Measurements from ENCODE around the gene BCAS3.

BCAS3 gene

DNA sequence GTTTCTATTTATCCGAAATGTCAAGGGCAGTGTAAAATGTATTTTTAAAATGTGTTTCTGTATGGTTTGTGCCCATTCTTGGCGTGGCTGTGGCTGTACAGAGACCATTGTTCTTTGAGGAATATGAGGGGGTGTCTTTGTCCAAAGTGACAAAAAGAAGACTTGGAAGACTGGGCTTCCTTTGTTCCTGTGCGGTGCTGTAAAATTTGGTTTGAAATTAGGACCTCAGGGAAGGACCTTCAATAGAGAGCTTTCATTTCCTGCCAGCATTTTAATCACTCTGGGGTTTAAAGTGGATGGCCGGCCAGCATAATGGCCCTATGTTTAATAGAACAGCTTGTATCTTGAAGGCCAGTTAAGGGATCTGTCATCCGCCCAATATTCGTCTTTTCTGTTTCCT lies 531.9 kb downstream of the BCAS3 start:
- DNase-seq, result no peak

DNA sequence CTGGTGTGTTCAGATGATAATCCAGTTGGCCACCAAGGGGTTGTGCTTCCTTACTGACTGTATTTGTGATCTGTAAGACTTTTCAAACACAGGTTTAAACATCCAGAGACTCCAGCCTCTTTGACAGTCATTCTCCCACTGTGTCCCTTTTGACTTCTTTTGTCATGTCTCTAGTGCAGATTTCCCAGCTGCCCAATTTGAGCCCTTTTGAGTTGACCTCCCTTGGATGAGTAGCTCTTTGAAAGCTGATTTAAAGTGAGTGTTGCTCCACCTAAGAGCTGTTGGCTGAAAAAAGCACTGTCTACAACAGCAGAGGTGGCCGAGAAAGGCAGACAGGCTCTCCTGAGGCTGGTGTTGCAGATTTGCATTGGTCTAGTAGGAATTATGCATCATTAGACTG lies 533.6 kb downstream of the BCAS3 start:
- no peak for DNase-seq

DNA sequence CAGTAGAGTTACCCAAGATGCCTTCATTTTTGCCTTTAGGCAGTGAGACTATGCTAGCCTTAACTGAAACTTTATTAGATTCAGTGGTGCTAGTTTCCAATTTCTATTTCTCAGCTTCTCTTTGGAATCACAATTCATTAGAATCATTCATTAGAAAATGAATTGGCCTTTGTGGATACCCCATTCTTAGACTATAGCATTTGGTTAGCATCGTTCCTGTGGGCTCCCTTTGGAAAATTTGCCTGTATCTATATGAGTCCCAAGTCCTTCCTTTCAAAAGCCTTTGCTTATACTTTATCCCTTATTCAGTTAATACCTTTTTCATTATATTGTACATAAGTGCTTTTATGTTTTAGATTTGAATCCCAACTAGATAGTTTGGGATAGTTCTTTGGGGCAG lies 535.0 kb downstream of the BCAS3 start:
- DNase-seq, result no peak

DNA sequence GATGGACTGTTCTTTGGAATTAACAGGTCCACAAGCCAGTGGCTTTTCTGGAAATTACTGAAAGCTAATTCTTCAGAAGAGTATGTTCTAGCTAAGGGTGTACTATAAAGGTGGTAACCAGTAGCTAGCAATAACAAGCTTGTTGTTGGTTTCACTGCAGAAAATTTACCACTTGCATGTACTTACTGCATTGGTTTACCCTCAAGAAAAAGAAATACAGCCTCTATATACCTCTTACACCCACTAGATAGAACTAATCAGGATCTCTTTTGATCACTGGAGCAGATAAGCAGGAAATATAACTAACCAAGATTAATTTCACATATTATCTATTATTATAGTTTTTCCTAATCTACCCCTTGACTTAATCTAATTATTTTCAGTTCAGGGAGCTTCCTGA lies 537.1 kb downstream of the BCAS3 start:
- DNase-seq, result no peak

DNA sequence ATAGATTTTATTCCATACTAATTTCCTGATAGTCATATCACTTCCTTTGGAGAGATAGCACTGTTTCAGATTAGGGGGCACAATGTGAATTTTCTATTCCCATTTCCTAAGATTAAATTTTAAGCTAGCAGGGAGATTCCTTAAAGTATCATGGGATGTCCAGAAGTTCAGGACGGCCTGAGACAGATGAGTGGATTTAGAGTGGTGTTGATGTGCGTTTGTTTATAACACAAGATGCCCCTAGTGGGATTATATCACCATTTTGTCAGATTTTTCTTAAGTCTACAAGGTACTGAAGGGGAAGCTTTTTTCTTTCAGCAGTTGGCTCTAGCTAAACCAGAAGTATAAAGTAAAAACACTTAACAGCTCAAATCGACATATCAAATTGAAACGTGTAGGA lies 538.4 kb downstream of the BCAS3 start:
- DNase-seq, result no peak

DNA sequence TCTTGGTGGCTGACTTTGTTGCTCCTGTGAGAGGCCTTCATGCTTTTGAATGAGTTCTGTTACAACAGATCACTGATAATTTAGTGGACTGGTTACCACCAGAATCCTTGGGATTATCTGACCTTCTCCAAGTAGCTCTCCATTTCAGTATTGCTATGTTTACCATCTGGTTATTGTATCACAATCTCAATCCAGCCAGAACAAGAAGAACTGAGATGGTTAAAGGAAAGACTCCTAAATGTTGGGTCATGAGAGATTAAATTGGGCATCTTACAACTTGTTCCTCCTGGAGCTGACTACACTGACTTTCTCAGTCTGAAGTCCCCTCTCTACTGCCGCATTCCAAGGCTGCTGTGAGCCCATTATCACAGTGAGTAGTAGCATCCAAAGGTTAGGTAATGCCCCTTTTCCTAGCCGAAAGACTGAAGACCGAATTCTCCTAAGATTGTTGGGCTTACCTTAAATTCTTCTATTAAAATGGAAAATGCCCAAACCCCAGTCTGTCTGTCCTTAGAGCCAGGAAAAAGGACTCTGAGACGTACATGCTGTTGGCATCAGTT lies 540.3 kb downstream of the BCAS3 start:
- no peak for DNase-seq

DNA sequence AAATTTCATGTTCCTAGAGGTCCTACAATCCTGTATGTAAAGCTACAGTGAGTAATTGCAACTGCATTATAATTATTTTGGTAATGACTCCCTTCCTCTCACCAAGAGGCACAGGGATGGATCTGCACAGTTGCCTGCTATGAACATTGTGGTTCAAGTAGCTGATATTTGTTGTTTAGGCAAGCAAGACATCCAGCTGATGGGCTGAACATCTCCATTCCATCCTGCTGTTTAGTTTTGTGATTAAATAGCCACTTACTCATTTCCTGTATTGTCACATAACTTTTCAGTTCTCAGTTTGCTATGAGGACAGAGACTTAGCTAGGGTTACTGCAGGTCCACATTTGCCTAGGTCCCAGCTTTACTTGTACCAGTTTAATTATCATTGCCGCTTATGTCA lies 540.8 kb downstream of the BCAS3 start:
- no peak for DNase-seq

DNA sequence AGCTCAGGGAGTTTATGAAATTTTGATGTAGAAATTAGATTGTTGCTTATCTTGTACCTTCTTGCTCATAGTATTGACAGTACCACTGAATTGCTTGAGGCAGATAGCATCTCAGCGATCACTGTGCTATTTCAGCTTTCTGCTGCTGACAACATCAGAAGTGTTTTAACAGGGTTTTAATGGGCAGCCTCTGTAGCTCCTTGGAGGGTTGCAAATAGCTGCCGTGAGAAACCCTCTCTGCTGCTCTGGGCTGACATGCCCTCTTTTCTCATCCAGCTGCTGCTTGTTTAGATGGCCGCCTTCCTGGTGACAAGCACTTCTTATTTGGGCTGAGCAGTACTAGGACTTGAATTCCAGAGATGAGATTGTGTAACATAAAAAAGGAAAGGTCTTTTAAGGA lies 541.8 kb downstream of the BCAS3 start:
- DNase-seq, result no peak

DNA sequence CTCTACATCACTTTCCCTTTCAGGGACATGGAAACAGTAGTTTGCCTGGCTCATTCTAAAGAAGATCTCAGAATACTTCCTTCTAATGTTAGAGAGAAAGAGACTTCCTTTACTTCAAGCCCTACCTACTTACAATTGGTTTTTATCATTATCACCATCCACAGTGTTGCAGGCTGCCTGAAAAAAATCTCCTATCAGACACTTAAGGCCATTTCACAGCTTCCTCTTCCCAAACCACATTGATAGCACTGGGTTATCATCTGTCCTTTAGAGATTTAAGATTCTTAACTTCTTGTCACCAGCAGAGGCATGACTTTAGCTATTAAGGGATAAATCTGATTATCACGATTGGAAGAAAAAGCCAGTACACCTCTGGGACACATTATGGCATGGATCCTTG lies 543.5 kb downstream of the BCAS3 start:
- DNase-seq, result no peak

DNA sequence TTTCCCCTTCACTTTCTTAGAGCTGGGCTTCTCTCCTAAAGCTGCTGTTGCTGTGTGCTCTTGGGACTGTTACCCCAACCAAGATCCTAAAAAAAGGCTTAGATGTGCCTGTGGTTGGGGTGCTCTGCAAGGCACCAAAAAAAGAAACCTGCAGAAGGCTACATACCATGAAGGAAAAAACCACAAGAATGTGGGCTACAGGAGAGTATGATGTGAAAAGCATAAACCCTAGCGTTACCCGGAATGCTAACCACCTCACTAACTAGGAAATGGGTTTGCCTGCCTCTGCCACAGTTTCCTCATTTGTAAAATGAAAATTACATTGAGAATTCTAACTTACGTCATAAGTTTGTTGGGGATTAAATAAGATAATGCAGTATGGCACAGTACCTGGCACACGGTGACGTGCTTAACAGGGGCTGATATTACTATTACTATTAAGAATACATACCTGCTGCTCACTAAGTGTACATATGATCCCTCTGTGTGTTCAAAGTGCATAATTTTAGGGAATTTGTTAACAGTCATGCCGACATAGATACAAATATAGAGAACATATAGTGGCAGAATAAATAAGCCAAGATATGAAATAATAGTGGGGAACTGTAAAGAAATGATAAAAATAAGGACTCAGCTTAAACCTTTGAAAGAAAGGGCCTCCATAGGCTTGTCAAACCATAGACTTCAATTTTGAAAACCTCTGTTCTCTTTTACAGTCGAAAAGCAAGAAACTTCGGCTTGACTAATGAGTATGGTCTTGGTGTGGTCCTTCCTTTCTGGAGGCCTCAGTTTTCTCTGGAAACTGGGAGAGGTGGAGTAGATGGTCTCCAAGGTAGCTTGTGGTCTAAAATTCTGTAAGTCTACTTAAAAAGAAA lies 544.2 kb downstream of the BCAS3 start:
- DNase-seq, result no peak

DNA sequence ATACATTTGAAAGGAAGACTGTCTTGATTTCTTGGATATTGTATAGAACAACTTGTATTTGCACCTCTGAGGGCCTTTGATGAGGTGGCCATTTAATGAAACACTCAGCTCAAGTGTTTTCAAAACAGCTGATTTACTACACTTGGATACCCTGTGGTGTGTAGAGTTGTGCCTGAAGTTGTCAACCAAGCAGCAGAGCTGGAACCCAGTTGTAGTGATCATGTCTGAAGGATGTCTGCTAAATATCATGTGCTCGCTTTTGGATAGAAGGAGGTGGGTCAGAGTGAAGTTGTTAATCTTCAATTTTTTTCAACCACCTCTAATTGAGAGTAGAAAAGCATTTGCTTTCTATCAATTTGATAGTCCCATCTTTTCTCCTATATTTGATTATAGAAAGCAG lies 546.1 kb downstream of the BCAS3 start:
- no peak for DNase-seq

DNA sequence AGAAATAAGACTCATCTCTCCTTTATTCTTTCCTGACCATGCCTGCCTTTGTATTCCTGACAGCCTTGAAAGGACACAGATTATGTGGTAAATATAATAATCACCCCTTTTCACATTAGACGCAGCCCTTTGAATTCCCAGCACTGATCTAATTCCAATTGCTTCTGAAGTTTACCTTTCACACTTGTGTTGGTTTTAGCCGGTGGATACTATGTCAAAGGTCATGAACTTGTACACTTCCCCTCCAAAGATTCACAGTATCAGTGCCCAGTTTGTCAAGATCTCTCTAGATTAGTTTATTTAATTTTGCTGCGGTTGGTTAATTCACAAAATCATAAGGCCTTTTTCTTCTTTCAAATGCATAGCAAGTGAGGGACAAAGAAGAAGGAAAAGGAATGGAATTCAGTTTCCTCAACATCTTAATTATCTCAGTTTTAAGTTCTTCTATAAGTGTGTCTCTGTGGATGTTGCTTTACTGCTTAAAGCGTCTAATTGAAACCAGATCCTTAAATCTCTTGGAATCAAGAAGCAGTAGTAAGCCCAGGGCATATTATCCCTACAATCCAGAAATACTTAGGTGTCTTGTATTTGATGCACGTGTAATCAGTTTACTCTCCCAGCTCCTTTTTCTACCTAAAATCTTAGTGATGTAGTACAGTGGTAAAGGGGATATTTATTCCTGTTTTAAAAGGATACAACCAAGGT lies 547.7 kb downstream of the BCAS3 start:
- DNase-seq, result no peak

DNA sequence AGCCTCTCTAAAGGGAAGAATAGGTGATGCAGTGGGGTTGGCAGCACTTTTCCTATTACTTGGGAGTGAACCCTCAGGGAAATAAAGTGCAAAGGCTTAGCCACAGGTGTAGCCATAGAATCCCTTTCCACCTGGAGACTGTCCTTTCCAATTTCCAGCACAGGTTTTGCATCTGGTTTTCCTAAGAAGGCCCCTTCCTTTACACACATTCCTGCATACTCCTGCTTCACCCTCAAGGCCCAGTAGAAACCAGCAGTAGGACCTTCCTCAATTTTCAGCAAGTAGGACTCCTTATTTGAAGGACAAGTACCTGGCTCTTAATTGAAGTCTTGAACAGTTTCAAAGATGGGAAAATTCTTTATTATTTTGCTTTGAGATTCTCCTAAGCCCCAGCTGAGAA lies 550.2 kb downstream of the BCAS3 start:
- DNase-seq, result no peak

DNA sequence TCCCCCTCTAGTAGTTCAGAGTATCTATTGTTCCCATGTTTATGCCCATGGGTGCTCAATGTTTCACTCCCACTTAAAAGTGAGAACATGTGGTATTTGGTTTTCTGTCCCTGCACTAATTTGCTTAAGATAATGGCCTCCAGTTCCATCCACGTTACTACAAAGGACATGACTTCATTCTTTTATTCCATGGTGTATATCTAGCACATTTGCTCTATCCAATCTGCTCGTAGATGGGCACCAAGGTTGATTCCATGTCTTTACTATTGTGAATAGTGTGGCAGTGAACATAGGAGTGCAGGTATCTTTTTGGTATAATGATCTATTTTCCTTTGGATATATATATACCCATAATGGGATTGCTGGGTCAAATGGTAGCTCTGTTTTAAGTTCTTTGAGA lies 552.8 kb downstream of the BCAS3 start:
- no peak for DNase-seq

DNA sequence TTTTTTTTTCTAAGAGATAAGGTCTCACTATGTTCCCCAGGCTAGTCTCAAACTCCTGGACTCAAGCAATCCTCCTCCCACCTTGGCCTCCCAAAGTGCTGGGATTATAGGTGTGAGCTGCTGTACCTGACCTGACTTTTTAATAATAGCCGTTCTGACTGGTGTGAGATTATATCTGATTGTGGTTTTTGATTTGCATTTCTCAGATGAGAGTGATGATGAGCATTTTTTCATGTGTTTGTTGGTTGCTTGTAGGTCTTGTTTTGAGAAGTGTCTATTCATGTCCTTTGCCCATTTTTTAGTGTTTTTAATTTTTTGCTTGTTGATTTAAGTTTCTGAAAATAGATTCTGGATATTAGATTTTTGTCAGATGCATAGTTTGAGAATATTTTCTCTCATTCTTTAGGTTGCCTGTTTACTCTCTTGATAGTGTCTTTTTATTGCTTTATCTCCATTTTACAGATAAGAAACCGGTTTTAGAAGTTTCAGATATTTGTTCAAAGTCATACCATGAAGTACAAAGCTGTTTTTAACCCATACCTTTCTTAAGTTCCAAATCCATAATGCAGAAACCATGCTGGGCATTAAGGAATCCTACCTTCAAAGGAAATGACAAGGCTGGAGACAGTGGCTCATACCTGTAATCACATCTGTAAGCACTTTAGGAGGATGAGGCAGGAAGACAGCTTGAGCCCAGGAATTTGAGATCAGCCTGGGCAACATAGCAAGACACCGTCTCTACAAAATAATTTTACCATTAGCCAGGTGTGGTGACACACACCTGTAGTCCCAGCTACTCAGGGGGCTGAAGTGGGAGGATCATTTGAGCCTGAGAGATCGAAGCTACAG lies 553.5 kb downstream of the BCAS3 start:
- DNase-seq, result no peak

DNA sequence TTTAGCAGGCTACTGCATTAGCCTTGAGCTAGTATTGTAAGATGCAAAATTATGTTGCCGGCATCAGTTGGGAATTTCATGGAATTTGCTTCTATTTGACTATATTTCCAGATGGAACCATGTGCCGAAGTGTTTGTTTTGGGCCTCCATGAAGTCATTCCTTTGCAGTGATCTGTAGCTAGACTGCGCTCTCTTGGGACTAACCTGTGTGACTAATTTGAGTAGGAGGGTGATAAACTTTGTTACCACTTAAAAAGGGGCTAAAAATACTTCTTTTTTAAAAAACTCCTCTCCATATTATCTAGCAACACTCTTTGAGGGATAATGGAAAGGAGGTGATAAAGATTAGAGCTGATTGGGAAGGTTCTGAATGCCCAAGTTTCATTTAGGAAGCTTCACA lies 555.2 kb downstream of the BCAS3 start:
- no peak for DNase-seq

DNA sequence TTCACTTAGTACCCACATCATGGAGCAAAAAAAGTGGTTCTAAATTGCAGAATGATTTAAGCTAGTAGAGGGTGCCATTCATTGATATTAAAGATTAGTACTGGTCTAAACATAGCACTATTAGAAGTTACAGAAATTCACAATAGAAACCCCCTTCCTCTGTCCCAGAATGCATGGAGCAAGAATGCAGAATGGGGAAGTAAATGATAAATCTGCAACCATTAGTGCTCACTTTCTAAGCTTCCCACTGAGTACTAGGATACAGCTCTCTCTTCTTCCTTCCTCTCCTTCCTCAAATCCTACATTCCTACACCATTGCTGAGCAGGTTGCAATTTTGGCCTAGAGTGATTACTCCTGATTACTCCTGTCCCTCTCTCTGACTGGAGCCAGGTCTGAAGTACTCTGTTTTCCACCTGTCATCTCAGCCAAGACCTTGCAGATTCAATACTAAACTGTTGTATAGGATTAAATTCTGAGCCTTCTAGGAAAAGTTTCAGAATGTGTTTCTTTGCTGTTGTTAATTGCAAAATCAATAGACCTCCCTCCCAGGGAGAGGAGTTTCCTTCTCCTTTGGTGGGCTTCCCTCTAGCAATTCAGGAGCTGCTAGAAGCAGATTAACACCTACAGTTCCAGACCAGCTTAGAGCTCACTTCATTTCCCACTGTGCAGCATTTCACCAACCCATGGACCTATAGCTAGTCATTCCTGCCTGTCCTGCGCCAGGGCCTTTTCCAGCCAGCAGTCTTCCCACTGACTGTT lies 556.5 kb downstream of the BCAS3 start:
- DNase-seq, result no peak

DNA sequence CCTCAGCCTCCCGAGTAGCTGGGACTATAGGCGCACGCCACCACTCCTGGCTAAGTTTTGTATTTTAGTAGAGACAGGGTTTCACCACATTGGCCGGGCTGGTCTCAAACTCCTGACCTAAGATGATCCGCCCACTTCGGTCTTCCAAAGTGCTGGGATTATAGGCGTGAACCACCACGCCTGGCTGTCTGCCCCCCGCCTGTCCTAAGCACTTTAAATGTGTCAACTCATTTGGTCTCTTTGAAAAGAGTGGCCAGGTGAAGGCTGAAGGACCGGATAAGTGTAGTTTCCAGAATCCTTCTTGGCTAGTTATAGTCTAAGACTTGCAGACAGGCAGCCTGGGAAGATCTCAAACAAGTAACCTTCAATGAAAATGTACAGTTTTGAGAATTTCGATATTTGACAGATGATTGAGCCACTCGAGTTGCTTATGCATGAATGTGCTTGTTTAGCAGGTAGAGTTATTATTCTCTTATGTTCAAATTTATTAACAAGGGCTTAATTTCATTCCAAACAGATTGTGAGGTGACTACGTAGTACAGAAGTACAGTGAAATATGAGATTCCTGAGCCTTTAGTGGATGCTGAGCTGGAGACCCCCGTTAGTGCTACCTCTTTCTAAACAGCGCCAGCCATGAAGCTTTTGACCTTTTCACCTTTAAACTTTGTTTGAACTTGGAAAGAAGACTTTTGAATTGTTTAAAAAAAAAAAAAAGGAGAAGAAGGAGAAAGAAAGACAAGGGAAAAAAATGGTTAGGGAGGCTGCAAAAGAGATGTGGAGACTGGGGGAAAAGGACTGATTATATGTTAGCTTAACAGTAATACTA lies 557.6 kb downstream of the BCAS3 start:
- DNase-seq, result no peak

DNA sequence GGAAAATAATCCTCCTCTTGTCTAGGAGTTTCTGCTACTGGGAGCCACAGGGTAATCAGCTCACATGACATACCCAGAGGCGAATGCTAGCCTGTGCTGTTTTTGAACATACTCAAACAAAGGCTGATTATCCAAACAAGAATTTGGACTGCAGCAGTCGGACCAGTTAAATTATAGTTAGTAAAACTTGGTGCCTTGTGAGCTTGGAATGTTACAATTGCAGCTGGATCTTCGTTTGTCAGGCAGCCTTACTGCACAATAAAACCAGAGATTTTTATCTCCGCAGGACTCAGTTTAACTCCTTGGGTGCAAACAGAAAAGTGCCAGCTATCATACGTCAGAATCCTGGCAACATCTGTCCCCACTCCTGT lies 558.2 kb downstream of the BCAS3 start:
- DNase-seq, result no peak

DNA sequence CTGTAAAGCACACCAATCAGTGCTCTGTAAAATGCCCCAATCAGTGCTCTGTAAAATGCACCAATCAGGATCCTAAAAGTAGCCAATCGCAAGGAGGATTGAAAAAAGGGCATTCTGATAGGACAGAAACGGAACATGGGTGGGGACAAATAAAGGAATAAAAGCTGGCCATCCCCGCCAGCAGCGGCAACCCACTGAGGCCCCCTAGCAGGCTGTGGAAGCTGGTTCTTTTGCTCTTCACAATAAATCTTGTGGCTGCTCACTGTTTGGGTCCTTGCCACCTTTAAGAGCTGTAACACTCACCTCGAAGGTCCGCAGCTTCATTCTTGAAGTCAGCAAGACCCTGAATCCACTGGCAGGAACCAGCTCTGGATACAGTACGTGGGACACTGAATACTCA lies 559.6 kb downstream of the BCAS3 start:
- DNase-seq, result no peak

DNA sequence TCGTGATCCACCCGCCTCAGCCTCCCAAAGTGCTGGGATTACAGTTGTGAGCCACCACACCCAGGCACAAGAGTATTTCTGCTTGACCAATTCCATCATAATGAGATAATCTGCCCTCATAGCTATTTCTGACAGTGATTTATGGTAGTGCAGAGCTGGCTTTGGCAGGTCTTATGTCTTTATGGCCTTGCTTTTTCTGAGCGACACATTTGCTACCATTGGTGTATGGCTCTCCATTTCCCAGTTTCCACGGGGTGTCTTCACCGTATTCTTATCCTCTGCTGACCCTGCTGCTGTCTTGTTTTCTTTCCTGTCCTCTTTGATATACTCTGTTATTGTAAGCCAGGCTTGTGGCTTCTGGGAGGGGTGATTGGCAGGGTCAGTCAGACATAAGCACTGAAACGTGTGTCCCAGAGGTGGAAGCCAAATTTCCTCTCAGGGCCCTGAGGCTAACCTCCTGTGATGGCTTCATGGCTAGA lies 560.8 kb downstream of the BCAS3 start:
- no peak for DNase-seq
